H1 (cell line): ENCODE results near the gene PCCA.

Experiments
- CBX8 ChIP-seq: fragments of 300-800, 300-1000 bp; sonication (generic); IDR thresholded peaks from 2 replicates; pipeline ENCODE4 v1.7.1; 2016; ENCODE audit warnings: low read depth, low read length, borderline replicate concordance
- CREB1 ChIP-seq: IDR thresholded peaks from 2 replicates; pipeline ENCODE4 v1.6.1; 2012; ENCODE audit warnings: inconsistent platforms
- CTCF ChIP-seq, 3 experiments: IDR thresholded peaks; 1 replicate in 2 of 3; 2 replicates in 1 of 3; pipeline versions ENCODE4 v1.5.1 to v1.6.1; 2011; ENCODE audit warnings: low read length in 3 of 3, mild to moderate bottlenecking in 3 of 3, inconsistent platforms in 2 of 3, low read depth in 1 of 3, moderate library complexity in 1 of 3; ENCODE audit not compliant: insufficient read depth in 1 of 3; ENCODE audit errors: control extremely low read depth in 1 of 3
- EZH2 ChIP-seq: fragments of 200-600 bp; sonication (generic); IDR thresholded peaks from 2 replicates; pipeline ENCODE4 v1.7.1; 2012; ENCODE audit warnings: low read depth, mild to moderate bottlenecking, moderate library complexity, low read length, inconsistent platforms; ENCODE audit not compliant: severe bottlenecking
- GTF2F1 ChIP-seq: IDR thresholded peaks from 2 replicates; pipeline ENCODE4 v1.6.1; 2012; ENCODE audit warnings: low read depth, low read length, improper control_type of control experiment, borderline replicate concordance
- JUN ChIP-seq: IDR thresholded peaks from 2 replicates; pipeline ENCODE4 v1.6.1; 2011; ENCODE audit warnings: low read depth, mild to moderate bottlenecking, improper control_type of control experiment, low read length
- POLR2A ChIP-seq, 2 experiments: IDR thresholded peaks; 1 replicate in 1 of 2; 2 replicates in 1 of 2; pipeline ENCODE4 v1.6.1; 2011; ENCODE audit warnings: low read depth in 2 of 2, low read length in 2 of 2, mild to moderate bottlenecking in 2 of 2; ENCODE audit errors: control extremely low read depth in 1 of 2
- RBBP5 ChIP-seq: IDR thresholded peaks from 2 replicates; pipeline ENCODE4 v1.7.1; 2012; ENCODE audit warnings: low read depth, mild to moderate bottlenecking, inconsistent platforms, low read length, moderate library complexity, borderline replicate concordance
- RNF2 ChIP-seq: fragments of 200-900, 300-1000 bp; sonication (generic); IDR thresholded peaks from 2 replicates; pipeline ENCODE4 v1.7.1; 2016; ENCODE audit warnings: borderline replicate concordance, low read depth, mild to moderate bottlenecking, antibody characterized with exemption, low read length; ENCODE audit not compliant: poor library complexity, severe bottlenecking; ENCODE audit errors: missing control alignments
- TAF7 ChIP-seq: optimal IDR thresholded peaks from 2 replicates; pipeline ENCODE3; 2011; ENCODE audit warnings: low read depth, mild to moderate bottlenecking, inconsistent platforms, low read length, moderate library complexity, borderline replicate concordance
- USF2 ChIP-seq: IDR thresholded peaks from 2 replicates; pipeline ENCODE4 v1.6.1; 2011; ENCODE audit warnings: low read length, improper control_type of control experiment
- ZNF274 ChIP-seq: IDR thresholded peaks from 2 replicates; pipeline ENCODE4 v1.7.0; 2012; ENCODE audit warnings: low read length, borderline replicate concordance; ENCODE audit errors: extremely low read depth

GRCh38 chr13:100138859-100139491 lies 50.1 kb downstream of the PCCA start:
- TF ChIP-seq USF2 = no peak
- no peak for TF ChIP-seq GTF2F1
- no peak for TF ChIP-seq CBX8
- no peak for TF ChIP-seq TAF7
- no peak for TF ChIP-seq EZH2
- no peak for TF ChIP-seq CTCF (IDR thresholded peaks at IDR 0.05; ENCODE audit: control extremely low read depth in 1 of 3, insufficient read depth in 1 of 3, low read depth in 1 of 3, low read length in 3 of 3)
- no peak for TF ChIP-seq RBBP5
- no peak for TF ChIP-seq RNF2
- TF ChIP-seq POLR2A (IDR thresholded peaks at IDR 0.05; ENCODE audit: control extremely low read depth in 1 of 2, low read depth in 2 of 2, low read length in 2 of 2) = no peak
- TF ChIP-seq CREB1 = no peak
- TF ChIP-seq ZNF274 = no peak
- no peak for TF ChIP-seq JUN
